ENCODE results near the gene SYT3.
A peak's percentile ranks its signal among the peaks of the same experiment; 100 is the strongest.

SYT3 gene

DNA sequence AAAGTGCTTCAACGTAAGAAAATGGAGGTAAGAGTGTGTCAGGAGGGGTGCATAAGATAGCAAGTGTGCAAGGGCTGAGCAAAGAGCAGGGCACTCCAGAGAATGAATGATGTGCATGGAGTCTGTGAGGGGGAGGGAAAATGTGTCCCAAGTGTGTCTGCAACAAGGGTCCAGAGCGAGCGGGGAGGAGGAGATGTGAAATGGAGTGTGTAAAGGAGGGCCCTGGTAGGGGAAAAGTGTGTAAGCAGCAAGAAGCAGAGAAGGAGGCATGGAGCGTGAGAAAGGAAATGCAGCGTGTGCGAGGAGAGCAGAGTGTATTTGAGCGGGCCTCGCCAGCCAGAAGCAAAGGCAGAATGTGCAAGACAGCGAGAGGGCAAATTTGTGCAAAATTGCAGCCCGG, 21.3 kb upstream of the SYT3 start:
- TF ChIP-seq, protein P1, sequence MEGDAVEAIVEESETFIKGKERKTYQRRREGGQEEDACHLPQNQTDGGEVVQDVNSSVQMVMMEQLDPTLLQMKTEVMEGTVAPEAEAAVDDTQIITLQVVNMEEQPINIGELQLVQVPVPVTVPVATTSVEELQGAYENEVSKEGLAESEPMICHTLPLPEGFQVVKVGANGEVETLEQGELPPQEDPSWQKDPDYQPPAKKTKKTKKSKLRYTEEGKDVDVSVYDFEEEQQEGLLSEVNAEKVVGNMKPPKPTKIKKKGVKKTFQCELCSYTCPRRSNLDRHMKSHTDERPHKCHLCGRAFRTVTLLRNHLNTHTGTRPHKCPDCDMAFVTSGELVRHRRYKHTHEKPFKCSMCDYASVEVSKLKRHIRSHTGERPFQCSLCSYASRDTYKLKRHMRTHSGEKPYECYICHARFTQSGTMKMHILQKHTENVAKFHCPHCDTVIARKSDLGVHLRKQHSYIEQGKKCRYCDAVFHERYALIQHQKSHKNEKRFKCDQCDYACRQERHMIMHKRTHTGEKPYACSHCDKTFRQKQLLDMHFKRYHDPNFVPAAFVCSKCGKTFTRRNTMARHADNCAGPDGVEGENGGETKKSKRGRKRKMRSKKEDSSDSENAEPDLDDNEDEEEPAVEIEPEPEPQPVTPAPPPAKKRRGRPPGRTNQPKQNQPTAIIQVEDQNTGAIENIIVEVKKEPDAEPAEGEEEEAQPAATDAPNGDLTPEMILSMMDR (conservative IDR thresholded peaks at IDR 0.05): no peak
- H3K27ac ChIP-seq: no peak overlapping the region

DNA sequence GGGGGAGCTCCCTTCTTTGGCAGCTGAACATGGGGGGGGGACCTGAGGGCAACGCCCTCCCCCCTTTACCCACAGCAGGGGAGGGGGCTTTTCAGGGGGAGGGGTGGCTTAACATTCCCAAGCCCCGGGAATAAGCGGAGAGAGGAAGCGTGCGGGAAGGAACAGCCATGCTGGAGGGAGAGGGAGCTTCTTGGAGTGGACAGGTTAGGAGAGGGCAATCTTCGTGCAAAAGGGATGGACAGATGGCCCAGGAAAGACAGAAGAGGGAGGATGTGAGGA, 20.3 kb upstream of the SYT3 start:
- TF ChIP-seq, protein P1 (conservative IDR thresholded peaks at IDR 0.05): no peak
- no peak overlapping the region for H3K27ac ChIP-seq

GRCh38 chr19:50659318-50660087, 19.8 kb upstream of the SYT3 start:
- no peak overlapping the region for H3K27ac ChIP-seq
- TF ChIP-seq, protein P1 (conservative IDR thresholded peaks at IDR 0.05): no peak

DNA sequence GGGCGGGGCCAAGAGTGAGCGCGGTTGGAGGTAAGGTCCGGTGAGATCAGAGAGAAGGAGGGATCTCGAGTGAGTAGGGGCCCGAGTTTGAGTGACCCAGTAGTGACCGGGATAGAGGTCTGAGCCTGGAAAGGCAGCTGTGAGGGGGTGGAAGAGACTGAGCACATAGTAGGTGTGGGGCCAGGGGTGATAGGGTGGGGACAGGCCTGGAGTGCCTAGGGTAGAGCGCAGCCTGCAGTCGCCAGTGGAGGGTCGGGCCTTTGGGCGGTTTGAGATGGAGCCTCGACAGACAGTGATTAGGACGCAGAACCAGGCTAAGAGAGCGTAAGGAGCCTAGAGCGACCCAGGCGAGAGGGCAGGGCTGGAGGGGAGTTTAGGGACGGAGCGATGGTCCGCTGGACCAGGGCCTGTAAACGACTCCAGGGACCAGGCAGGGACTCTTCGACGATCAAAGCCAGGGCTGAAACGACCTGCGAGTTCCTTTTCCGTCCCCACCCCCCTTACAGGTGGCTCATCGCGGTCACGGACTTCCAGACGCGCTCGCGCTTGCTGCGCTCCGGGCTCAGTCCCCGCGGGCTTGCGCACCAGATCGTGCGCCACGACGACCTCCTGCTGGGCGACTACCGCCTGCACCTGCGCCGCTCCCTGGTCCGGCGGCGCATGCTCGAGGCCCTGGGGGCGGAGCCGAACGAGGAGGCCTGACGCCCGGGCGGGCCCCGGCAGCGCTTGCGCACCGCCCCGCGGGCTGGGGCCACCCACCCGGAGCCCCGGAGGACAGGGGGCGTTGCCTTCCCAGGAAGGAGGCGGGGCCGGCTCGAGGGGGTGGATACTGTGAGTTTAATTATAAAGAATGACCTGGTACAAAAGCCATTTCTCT, 19.0 kb upstream of the SYT3 start:
- TF ChIP-seq, protein P1 (conservative IDR thresholded peaks at IDR 0.05): 0 out of 2 replicates have a peak, but pooled peaks have one; percentile 8
- H3K27ac ChIP-seq: peak overlapping the region; percentile 47; the same call in 1 of the 2 replicates

- TF ChIP-seq, protein P1 (conservative IDR thresholded peaks at IDR 0.05): no peak
- no peak overlapping the region for H3K27ac ChIP-seq
Observed at GRCh38 chr19:50657712-50658440, 18.2 kb upstream of the SYT3 start.

GRCh38 chr19:50657222-50657669, 17.6 kb upstream of the SYT3 start:
- TF ChIP-seq, protein P1 (conservative IDR thresholded peaks at IDR 0.05): no peak

GRCh38 chr19:50654882-50655281, 15.2 kb upstream of the SYT3 start:
- H3K27ac ChIP-seq: no peak overlapping the region
- TF ChIP-seq, protein P1 (conservative IDR thresholded peaks at IDR 0.05): no peak

More at GRCh38 chr19:50657222-50657669, 17.6 kb upstream of the SYT3 start:
- no peak overlapping the region for H3K27ac ChIP-seq
